Measurements from ENCODE around the gene CCR5. TPM values are rescaled to one million over a fixed set of nuclear protein-coding genes. Genes with fewer than 3 reads are reported as not detected.
A peak's percentile ranks its signal among the peaks of the same experiment; 100 is the strongest.

Gene CCR5
- total RNA-seq, 1 experiment from 2014 or later: not detected

DNA sequence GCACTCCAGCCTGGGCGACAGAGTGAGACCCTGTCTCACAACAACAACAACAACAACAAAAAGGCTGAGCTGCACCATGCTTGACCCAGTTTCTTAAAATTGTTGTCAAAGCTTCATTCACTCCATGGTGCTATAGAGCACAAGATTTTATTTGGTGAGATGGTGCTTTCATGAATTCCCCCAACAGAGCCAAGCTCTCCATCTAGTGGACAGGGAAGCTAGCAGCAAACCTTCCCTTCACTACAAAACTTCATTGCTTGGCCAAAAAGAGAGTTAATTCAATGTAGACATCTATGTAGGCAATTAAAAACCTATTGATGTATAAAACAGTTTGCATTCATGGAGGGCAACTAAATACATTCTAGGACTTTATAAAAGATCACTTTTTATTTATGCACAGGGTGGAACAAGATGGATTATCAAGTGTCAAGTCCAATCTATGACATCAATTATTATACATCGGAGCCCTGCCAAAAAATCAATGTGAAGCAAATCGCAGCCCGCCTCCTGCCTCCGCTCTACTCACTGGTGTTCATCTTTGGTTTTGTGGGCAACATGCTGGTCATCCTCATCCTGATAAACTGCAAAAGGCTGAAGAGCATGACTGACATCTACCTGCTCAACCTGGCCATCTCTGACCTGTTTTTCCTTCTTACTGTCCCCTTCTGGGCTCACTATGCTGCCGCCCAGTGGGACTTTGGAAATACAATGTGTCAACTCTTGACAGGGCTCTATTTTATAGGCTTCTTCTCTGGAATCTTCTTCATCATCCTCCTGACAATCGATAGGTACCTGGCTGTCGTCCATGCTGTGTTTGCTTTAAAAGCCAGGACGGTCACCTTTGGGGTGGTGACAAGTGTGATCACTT lies 2.0 kb downstream of the CCR5 start:
- no TSS peak for BruUV-seq (replicated peaks)
- TF ChIP-seq, protein P1, sequence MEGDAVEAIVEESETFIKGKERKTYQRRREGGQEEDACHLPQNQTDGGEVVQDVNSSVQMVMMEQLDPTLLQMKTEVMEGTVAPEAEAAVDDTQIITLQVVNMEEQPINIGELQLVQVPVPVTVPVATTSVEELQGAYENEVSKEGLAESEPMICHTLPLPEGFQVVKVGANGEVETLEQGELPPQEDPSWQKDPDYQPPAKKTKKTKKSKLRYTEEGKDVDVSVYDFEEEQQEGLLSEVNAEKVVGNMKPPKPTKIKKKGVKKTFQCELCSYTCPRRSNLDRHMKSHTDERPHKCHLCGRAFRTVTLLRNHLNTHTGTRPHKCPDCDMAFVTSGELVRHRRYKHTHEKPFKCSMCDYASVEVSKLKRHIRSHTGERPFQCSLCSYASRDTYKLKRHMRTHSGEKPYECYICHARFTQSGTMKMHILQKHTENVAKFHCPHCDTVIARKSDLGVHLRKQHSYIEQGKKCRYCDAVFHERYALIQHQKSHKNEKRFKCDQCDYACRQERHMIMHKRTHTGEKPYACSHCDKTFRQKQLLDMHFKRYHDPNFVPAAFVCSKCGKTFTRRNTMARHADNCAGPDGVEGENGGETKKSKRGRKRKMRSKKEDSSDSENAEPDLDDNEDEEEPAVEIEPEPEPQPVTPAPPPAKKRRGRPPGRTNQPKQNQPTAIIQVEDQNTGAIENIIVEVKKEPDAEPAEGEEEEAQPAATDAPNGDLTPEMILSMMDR (IDR thresholded peaks at IDR 0.05; ENCODE audit: unreplicated experiment): peak; percentile 62
- Mint-ChIP-seq H3K36me3 (ENCODE audit: insufficient read depth, unreplicated experiment) (no peaks in the 10 kb centered on the region), H3K27me3 (ENCODE audit: insufficient read depth, unreplicated experiment) (peaks cover 32% of the 10 kb centered on the region), H3K4me3 (ENCODE audit: unreplicated experiment) (no peak overlapping the region), H3K27ac (ENCODE audit: low read depth, unreplicated experiment) (no peak overlapping the region), H3K9me3 (ENCODE audit: unreplicated experiment) (no peaks in the 10 kb centered on the region), H3K4me1 (ENCODE audit: insufficient read depth, unreplicated experiment) (no peaks in the 10 kb centered on the region)
- POLR2A ChIA-PET: interaction anchor here (0.5 to 1.2 kb wide), 4 partner anchors 12 to 292 kb away, joined by 3 to 4 read pairs (median 3); no protein-coding TSS in a partner anchor
- CTCF ChIA-PET: interaction anchor here (0.5 to 13.0 kb wide), 27 partner anchors 9 to 557 kb away, joined by 3 to 202 read pairs (median 4); partner anchors contain the start of gene CCR1
- DNase-seq (ENCODE audit: unreplicated experiment): peak; percentile 55
- intact Hi-C loops (cut with micrococcal nuclease): loop anchor here (1.0 to 10.0 kb wide), 7 partner anchors 80 to 608 kb away; no protein-coding TSS in a partner anchor

DNA sequence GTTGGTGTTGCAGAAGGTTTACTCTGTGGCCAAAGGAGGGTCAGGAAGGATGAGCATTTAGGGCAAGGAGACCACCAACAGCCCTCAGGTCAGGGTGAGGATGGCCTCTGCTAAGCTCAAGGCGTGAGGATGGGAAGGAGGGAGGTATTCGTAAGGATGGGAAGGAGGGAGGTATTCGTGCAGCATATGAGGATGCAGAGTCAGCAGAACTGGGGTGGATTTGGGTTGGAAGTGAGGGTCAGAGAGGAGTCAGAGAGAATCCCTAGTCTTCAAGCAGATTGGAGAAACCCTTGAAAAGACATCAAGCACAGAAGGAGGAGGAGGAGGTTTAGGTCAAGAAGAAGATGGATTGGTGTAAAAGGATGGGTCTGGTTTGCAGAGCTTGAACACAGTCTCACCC lies 4.0 kb downstream of the CCR5 start:
- BruUV-seq (replicated peaks): no TSS peak
- Mint-ChIP-seq H3K9me3 (ENCODE audit: unreplicated experiment) (no peaks in the 10 kb centered on the region), H3K4me3 (ENCODE audit: unreplicated experiment) (no peak overlapping the region), H3K27ac (ENCODE audit: low read depth, unreplicated experiment) (no peak overlapping the region), H3K36me3 (ENCODE audit: insufficient read depth, unreplicated experiment) (no peaks in the 10 kb centered on the region), H3K27me3 (ENCODE audit: insufficient read depth, unreplicated experiment) (peaks cover 43% of the 10 kb centered on the region), H3K4me1 (ENCODE audit: insufficient read depth, unreplicated experiment) (peaks cover 6% of the 10 kb centered on the region)
- intact Hi-C loops (cut with micrococcal nuclease): loop anchor here (5.0 to 10.0 kb wide), 2 partner anchors 82 to 610 kb away; no protein-coding TSS in a partner anchor
- TF ChIP-seq, protein P1 (IDR thresholded peaks at IDR 0.05; ENCODE audit: unreplicated experiment): no peak
- DNase-seq (ENCODE audit: unreplicated experiment): no peak
- ChIA-PET POLR2A (interaction anchor here (0.6 kb wide), 1 partner anchor 12 kb away, joined by 3 read pairs; no protein-coding TSS in a partner anchor), CTCF (interaction anchor here (0.5 to 13.0 kb wide), 7 partner anchors 21 to 294 kb away, joined by 3 to 202 read pairs (median 4); no protein-coding TSS in a partner anchor)

DNA sequence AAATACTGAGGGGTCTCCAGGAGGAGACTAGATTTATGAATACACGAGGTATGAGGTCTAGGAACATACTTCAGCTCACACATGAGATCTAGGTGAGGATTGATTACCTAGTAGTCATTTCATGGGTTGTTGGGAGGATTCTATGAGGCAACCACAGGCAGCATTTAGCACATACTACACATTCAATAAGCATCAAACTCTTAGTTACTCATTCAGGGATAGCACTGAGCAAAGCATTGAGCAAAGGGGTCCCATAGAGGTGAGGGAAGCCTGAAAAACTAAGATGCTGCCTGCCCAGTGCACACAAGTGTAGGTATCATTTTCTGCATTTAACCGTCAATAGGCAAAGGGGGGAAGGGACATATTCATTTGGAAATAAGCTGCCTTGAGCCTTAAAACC lies 4.5 kb downstream of the CCR5 start:
- Mint-ChIP-seq H3K4me1 (ENCODE audit: insufficient read depth, unreplicated experiment) (peaks cover 6% of the 10 kb centered on the region), H3K36me3 (ENCODE audit: insufficient read depth, unreplicated experiment) (no peaks in the 10 kb centered on the region), H3K9me3 (ENCODE audit: unreplicated experiment) (no peaks in the 10 kb centered on the region), H3K4me3 (ENCODE audit: unreplicated experiment) (no peak overlapping the region), H3K27ac (ENCODE audit: low read depth, unreplicated experiment) (no peak overlapping the region), H3K27me3 (ENCODE audit: insufficient read depth, unreplicated experiment) (peaks cover 43% of the 10 kb centered on the region)
- TF ChIP-seq, protein P1 (IDR thresholded peaks at IDR 0.05; ENCODE audit: unreplicated experiment): no peak
- ChIA-PET CTCF (interaction anchor here (0.7 to 13.0 kb wide), 5 partner anchors 96 to 295 kb away, joined by 3 to 202 read pairs (median 6); no protein-coding TSS in a partner anchor), POLR2A (interaction anchor here (0.6 kb wide), 1 partner anchor 11 kb away, joined by 3 read pairs; no protein-coding TSS in a partner anchor)
- no peak for DNase-seq (ENCODE audit: unreplicated experiment)
- no TSS peak for BruUV-seq (replicated peaks)
- intact Hi-C loops (cut with micrococcal nuclease): loop anchor here (10.0 kb wide), 1 partner anchor 610 kb away; no protein-coding TSS in a partner anchor

DNA sequence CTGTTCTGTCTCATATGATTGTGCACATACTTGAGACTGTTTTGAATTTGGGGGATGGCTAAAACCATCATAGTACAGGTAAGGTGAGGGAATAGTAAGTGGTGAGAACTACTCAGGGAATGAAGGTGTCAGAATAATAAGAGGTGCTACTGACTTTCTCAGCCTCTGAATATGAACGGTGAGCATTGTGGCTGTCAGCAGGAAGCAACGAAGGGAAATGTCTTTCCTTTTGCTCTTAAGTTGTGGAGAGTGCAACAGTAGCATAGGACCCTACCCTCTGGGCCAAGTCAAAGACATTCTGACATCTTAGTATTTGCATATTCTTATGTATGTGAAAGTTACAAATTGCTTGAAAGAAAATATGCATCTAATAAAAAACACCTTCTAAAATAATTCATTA lies 5.1 kb downstream of the CCR5 start:
- H3K36me3 Mint-ChIP-seq (ENCODE audit: insufficient read depth, unreplicated experiment): no peaks in the 10 kb centered on the region
- TF ChIP-seq, protein P1 (IDR thresholded peaks at IDR 0.05; ENCODE audit: unreplicated experiment): no peak
- CTCF ChIA-PET: interaction anchor here (0.7 to 13.0 kb wide), 3 partner anchors 287 to 1225 kb away, joined by 3 to 202 read pairs (median 6); no protein-coding TSS in a partner anchor
- no peak overlapping the region for H3K27ac Mint-ChIP-seq (ENCODE audit: low read depth, unreplicated experiment)
- peaks cover 43% of the 10 kb centered on the region for H3K27me3 Mint-ChIP-seq (ENCODE audit: insufficient read depth, unreplicated experiment)
- no peaks in the 10 kb centered on the region for H3K9me3 Mint-ChIP-seq (ENCODE audit: unreplicated experiment)
- BruUV-seq (replicated peaks): no TSS peak
- no peak for DNase-seq (ENCODE audit: unreplicated experiment)
- peaks cover 11% of the 10 kb centered on the region for H3K4me1 Mint-ChIP-seq (ENCODE audit: insufficient read depth, unreplicated experiment)
- POLR2A ChIA-PET: no interaction called here
- no peak overlapping the region for H3K4me3 Mint-ChIP-seq (ENCODE audit: unreplicated experiment)
- intact Hi-C loops (cut with micrococcal nuclease): loop anchor here (10.0 kb wide), 1 partner anchor 611 kb away; no protein-coding TSS in a partner anchor
